GM04503 (cell line): Measurements from ENCODE around the gene RASL11A.
"Not testable (repeated sequence)": the region's sequence is repeated elsewhere in the genome, so short reads cannot be mapped to it uniquely, and the experiment has no call there.

Experiments
- DNase-seq: peaks from one replicate; pipeline ENCODE4 v3.0.0-alpha.2; 2012; ENCODE audit warnings: low read depth

The RASL11A gene

DNA sequence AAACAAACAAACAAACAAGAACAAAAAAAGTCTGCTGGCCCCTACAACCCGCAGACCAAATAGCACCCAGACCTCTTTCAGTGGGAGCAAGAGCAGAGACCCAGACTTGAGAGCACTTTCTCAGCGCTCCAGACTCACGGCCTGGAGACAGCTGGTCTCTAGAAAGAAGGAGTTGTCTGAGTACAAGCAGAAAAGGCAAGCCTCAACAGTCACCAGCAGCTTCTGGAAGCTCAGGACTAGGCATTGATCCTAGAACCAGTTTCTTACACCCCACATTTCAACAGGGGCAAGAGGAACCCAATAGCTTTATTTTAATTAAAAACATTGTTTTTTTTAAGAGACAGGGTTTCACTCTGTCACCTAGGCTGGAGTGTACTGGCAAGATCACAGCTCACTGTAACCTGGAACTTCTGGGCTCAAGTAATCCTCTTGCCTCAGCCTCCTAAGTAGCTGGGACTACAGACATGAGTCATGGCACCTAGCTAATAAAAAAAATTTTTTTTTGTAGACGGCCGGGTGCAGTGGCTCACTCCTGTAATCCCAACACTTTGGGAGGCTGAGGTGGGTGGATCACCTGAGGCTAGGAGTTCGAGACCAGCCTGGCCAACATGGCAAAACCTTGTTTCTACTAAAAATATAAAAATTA lies 30.4 kb downstream of the RASL11A start:
- no peak for DNase-seq

- DNase-seq, result no peak
Measured at GRCh38 chr13:27302643-27303262, 32.1 kb downstream of the RASL11A start.

DNA sequence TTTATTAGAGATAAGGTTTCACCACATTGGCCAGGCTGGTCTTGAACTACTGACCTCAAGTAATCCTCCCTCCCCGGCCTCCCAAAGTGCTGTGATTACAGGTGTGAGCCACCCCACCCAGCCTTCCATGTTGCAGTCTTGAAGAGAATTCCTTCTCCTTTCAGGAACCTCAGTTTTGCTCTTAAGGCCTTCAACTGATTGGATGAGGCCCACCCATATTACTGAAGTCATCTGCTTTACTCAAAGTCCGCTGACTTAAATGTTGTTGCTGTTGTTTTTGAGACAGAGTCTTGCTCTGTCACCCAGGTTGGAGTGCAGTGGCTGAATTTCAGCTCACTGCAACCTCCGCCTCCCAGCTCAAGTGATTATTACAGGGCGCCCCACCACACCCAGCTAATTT lies 33.5 kb downstream of the RASL11A start:
- no peak for DNase-seq

GRCh38 chr13:27304611-27305010 lies 34.0 kb downstream of the RASL11A start:
- DNase-seq, result no peak

DNA sequence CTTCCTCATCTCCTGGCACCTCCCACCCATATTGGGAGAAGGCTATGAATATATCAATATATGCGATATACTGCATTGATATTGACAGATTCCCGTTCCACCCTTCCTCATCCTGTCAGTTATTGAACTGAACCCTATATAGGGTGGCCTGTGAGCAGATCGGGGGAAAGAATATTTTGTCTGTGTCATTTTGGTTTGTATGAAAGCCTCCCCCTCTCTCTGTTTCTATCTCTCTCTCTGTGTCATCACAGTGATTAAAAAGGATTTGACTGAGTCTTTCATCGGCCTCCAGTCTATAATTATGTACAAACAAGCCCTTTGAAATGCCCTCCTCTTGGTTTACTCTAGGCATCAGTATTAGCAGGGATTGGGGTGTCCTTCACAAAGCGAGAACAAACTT lies 35.7 kb downstream of the RASL11A start:
- DNase-seq, result no peak

DNA sequence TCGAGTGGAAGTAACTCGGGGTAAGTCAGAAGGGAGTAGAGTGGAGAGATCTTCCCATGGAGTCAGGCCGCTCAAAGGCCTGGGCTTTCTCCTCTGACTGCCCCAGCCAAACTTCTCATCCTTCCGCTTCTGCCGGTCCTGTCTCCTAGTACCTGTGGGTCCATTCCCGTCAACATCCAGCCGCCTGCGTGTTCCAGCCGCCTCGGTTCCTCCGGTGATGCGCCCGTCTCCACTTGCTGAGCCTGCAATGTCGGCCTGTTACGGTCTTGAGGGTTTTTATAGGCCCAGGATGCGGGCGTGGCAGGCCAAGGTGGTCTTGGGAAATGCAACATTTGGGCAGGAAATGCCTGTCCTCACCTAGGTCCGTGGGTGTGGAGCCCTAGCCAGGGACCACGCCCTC lies 38.3 kb downstream of the RASL11A start:
- DNase-seq, result no peak

- DNase-seq, result no peak
Measured at GRCh38 chr13:27309401-27309958, 38.9 kb downstream of the RASL11A start.

- DNase-seq, result no peak
Measured at GRCh38 chr13:27309967-27310598, 39.5 kb downstream of the RASL11A start.

- no peak for DNase-seq
Measured at GRCh38 chr13:27310946-27311345, 40.3 kb downstream of the RASL11A start.

DNA sequence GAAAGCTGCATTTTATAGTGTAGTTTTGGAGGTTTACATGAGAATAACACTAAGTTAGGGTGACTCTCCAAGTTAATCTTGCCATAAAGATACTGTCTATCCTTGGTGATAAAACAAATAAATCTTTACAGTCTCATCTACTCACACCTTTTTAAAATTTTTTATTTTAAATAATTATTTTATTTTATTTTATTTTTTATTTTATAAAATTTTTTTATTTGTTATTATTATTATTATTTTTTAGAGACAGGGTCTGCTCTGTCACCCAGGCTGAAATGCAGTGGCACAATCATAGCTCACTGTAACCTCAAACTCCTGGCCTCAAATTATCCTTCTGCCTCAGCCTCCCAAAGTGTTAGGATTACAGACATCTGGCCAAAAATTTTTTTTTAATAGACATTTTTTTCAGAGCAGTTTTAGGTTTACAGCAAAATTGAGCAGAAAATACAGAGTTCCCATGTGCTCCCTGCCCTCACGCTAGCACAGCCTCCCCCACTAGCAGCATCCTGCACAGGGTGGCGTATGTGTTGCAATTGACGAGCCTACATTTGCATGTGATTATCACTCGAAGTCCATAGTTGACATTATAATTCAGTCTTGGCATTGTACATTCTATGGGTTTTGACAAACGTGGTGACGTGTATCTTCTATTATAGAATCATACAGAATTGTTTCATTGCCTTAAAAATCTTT lies 41.0 kb downstream of the RASL11A start:
- DNase-seq, result no peak

GRCh38 chr13:27313770-27314169 lies 43.1 kb downstream of the RASL11A start:
- no peak for DNase-seq

DNA sequence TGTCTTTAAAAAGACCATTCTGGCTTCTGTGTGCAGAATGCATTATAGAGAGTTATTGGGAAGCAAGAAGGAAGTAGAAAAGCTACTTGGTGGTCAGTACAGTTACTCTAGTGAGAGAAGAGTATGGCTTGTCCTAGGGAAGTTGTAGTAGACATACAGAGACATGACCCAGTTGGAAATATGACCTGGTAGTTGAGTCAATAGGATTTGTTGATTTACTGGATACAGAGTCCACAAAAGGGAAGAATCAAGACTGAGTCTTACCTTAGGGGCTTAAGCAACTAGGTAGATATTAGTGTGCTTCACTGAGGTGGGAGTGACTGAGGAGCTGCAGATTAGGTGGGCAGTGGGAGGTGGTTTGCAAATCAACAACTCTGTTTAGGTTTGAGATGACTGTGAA lies 48.8 kb downstream of the RASL11A start:
- no peak for DNase-seq

DNA sequence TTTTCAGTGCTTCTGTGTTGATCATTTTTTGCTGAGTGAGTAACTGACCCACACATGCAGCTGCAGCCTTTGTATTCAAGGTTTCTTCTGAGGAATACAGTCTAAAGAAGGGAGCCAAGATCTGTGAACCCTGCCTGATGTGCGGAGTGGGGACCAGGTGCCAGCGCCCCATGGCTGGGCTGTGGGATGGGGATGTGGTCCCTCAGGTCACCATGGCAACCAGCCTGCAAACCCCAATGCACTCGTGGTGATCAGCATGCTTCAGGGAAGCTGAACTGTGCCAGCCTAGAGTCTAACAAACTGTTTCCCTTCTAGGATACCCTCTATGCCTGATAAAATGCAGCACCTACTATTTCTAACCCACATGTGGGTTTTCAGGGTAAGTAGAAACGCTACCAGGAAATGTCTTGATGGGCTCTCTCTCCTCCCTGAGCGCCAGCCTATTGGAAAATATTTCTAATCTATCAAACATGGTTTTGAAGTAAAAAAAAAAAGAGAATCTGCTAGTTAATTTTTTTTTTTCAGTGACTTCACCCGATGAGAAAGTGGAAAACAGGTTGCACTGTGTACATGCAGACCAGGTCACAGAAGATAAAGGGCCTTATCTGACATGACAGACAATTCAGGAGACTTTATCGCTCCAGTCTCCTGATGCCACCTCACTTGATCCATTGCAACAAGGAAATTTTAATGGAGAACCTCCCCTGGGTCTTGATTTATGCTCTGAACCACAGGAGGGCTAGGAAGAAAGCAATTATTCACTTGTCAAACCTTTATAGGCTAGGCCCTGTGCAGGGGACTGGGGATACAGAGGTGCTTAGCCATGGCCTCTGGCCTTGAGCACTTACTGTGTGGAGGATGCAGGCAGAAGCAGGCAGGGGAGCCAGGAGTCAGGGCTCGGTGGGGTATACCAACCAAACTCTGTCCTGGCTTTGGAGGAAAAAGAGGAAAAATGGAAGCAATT lies 51.1 kb downstream of the RASL11A start:
- no peak for DNase-seq

- not testable (repeated sequence) for DNase-seq
Measured at GRCh38 chr13:27322443-27322842, 51.8 kb downstream of the RASL11A start.
